ENCODE data around the gene GPC5.
"Not testable (repeated sequence)": the region's sequence is repeated elsewhere in the genome, so short reads cannot be mapped to it uniquely, and the experiment has no call there.

GPC5 gene

DNA sequence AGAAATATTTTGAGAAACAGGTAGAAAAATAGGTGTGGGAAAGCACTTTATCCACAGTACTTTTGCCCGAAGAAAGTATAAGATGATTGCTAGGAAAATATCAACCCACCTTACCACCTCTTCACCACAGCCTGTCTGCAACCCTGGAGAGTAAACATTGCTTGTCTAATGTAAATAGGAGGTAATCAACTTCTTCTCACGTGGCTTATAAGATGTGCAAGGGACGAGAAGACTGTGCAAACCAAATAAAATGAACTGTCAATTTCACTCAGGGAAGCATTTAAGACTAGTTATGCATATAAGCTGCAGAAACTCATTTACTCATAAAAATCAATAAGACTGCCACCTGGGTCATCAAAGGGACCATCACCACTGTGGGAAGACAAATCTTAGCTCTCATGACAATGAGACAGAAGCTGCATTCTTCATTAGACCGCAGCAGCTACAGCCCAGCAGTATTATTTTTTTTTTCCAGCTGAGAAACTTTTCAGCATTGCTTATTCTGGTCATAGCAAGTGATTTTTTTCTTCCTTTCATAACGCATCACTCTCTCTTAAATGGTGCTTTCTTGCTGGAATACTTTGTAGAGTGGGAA is 1020.5 kb downstream of the GPC5 start:
- DNase-seq, result no peak

DNA sequence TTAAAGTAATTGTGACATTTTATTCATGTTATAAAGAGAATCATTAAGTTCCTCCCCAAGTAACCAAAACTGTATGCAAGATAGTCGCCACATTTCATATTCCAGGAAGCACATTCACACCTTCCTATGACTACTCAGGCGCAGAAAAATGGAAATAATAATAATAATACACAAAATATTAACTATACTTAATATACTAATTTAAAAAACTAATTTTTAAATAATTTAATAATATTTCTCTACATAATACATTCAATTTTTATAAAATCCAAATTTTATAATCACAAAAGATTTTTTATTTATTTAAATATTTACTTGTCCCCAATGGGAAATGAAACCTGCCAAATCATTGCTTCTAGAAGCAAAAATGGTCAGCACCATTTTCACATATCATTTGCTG is 1030.8 kb downstream of the GPC5 start:
- DNase-seq, result no peak

DNA sequence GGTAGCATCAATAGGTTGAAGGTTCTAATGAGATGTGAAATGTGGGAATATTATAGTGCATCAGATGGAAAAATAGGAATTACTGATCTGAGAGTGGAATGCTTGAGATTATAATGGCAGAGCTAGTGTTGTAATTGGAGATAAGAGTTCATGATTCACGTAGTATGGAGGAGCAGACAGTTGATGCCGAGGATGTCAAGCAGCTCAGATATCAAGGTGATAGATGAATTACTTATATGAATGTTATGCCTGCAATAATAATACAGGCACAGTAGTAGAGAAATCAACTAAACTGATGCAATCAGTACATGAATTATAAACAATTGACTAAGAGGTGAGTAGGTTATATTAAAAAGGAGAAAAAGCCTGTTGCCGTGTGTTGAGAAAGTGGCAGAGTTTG is 1035.0 kb downstream of the GPC5 start:
- no peak for DNase-seq

DNA sequence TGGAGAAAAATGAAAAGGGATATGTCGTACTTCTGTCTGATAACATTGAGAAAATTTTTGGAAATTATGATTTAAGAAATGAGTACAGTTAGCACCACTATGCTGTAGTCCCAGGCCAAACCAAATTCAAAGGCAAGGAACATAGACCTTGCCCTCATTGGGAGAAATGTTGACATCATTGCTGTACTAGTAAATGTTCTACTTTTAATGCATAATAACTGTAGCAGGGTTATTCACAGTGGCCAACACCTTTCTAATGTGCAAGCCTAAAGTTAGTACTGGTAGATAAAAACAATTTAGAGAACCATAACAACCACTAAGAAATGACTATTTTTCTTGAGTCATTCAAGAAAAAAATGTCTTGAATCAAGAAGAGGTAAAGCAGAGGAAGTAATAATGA is 1035.5 kb downstream of the GPC5 start:
- no peak for DNase-seq

DNA sequence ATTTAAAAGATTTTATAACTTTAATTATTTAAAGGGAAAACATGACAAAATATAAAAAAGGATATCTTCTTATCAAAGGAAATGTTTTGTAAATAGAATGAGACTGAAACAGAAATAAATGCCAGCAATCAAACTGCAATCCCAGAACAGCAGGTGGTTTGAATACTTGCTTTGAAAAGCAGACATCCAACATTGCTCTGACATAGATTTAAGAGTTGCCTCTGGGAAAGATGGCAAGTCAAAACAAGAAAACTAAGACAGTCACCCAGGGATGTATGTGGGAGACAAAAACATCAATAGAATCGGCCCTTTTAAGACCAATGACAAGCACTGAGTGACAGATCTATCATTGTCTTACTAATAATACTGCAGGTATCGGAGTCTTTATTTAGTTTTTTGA is 1038.5 kb downstream of the GPC5 start:
- no peak for DNase-seq

DNA sequence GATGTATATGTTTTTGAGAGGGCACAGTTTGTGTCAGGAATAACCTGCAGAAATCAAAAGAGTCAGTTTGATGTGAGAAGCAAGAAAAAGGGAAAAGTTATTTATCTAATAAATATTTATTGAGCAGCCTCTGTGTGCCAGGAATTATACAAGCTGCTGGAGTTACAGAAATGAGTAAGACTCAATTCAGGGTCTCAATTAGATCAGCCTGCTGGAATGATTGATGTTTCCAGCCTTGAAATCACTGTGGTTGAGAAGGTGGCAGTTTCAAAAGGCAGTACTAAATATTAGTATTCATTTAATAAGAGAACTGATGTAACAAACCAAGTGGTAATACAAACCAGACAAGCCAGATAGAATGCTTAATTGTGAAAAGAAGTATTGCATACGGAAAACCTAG is 1045.8 kb downstream of the GPC5 start:
- no peak for DNase-seq

DNA sequence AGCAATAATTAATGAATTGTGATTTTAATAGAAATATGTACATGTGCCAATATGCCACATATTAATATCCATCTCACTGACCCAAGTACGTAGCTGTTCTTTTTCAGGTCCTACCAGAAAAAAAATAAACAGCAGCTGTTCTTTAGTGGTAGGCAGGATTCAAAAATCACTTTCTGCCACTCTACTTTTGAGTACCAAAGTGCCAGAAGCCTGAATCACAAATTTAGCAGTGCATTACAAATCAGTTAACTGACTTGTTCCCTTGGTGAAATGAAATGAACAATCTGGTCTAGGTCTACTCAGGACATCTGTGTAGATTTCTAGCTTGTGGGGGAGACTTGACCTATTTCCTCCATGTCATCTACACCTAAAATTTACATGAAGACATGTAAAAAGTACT is 1052.6 kb downstream of the GPC5 start:
- DNase-seq, result no peak

DNA sequence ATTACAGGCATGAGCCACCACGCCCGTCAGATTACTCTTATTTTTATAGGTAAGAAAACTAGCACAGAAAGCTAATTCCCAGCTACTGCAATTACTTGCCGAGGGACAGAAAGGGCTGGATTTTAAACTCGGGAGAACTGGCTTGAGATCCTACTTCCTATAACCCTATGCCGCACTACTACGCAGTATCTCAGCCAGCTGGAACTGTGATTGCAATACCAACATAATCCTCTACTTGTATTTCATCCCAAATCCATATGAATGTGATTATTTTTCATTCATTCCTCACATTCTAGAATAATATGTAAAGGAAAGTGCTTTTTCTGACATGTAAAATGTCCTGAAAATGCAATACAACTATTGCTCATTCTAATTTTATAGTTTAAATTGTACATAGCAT is 1054.4 kb downstream of the GPC5 start:
- DNase-seq, result no peak

DNA sequence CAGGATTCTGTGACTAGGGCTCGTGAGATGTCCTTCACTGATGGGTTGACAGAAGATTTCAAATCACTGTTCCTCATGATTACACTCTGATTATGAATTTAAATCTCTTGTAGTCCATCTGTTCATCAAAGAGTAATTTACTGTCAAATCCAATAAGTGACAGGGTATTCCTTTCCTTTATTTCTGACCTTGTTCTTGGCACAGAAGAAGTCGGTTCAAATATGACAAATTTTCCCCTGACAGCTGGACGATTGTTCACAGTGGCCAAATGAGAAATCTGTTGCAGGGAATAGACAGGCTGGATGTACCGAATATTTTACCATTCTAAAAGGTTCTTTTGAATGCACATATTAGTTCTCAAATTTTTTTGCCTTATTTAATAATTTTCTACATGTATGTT is 1060.9 kb downstream of the GPC5 start:
- DNase-seq, result no peak

DNA sequence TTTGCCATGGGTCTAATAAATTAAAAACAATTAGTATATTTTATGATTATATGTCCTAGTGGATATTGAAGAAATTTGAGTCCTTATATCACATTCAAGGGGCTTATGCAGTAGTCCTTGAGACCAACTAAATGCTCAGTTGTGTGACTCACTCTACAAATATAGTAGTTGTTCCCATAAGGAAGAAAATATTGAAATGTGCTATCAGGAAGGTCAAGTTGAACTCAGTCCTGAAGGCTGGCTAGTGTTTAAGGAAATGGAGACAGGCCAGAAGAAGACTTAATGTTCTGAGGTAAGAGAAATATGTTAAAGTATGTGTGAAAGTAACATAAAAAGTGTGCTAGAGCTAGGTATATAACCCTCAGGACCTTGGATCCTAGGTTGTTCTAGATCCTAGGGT is 1062.1 kb downstream of the GPC5 start:
- DNase-seq, result no peak

DNA sequence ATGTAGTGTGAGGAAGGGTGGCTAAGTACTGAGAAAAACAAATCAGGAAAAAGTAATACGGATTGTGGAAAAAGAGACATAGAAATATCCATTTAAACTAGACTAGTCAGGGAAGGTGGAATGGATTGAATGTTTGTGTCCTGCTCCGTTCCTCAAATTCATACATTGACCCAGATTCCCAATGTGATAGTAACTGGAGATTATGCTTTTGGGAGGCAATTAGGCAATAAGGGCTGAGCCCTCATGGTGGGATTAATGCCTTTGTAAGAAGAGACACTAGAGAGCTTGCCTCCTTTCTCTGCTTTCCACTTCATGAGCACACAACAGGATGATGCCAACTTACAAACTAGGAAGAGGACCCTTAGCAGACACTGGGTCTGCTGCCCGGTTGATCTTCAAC is 1063.0 kb downstream of the GPC5 start:
- DNase-seq, result no peak

DNA sequence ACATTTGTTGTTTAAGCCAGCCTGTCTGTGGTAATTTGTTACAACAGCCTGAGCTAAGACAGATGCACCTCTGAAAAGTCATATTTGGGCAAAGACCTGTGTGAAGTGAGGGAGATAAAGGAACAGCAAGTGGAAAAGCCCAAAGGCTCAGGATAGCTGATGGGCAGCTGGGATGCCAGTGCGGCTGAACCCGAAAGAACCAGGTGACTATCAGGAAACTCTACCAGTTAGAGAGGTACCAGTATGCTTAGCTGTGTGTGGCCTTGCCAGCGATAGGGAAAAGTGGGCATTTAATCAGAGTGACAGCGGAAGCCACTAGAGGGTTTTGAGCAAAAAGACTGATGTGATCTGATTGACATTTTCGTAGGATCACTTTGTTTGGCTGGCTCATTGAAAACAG is 1063.4 kb downstream of the GPC5 start:
- no peak for DNase-seq

DNA sequence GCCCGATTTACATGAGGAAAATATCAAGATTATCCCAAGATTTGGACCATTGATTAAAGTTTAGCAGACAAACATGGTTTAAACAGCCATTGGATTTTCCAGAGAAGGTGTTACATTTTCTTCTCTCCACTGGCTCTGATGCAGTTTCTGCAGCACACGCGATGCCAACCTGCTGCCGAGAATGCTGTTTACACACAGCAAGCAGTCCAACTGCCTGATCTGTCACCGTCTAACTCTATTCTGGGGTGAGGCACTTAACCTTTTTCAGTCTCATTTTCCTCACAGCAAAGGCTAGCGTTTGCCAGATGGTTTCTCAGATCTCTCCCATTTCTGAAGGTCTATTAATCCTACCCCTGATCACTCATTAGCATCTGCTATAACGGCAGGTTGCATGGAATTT is 1064.7 kb downstream of the GPC5 start:
- DNase-seq, result no peak

DNA sequence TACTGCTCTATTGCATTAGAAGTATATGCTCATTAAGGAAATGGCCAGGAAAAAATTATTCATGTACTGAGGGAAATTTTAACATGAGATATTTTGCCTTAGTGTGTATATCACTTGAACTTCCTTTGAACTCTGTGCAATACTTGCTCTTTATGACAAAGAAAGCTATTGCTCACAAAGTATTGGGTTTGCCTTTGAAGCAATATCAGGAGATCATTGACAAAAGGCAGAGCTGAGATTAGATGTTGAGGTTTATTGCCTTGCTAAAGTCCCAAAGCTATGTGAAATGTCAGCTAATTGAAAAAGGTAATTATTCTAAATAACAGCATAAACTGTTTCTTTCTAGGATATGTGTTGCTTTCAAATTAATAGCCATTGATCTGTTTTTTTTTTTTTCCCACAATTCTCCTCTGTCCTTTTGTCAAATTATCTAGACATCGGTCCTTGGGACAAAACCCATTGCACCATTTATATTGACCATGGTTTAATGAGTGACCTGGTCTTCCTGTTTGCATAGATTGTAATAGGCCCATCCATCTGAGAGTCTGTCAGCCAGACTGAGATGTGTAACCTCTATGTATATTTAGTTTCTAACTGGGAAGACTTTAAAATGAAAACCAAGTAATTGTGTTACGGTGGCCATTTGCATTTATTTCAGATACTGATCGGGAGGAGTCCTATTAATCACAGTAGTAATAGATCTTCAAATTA is 1075.5 kb downstream of the GPC5 start:
- DNase-seq, result no peak

DNA sequence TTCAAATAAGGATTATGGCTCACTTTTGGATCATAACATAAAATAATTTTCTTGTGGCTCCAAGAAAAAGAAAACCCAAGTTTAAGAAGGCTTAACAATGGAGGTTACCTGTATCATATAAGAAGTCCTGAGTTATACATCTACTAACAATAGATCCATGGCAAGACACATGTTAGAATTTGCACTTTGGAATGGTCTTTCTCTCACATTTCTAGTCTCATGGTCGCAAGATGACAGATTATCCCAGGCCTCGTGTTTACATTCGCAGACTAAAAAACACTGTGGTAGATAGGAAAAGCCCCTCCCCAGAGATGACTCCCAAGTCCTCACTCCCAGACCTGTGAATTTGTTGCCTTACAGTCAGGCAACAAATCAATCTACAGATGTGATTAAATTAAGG is 1082.0 kb downstream of the GPC5 start:
- DNase-seq, result no peak

DNA sequence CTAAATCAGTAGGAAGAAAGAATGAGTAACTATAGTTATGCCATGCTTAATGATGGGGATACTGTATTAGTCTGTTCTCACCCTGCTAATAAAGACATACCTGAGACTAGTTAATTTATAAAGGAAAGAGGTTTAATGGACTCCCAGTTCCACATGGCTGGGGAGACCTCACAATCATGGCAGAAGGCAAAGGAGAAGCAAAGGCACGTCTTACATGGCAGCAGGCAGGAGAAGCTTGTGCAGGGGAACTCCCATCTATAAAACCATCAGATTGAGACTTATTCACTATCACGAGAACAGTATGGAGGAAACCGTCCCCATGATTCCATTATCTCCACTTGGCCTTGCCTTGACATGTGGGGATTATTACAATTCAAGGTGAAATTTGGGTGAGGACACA is 1084.4 kb downstream of the GPC5 start:
- DNase-seq, result not testable (repeated sequence)

DNA sequence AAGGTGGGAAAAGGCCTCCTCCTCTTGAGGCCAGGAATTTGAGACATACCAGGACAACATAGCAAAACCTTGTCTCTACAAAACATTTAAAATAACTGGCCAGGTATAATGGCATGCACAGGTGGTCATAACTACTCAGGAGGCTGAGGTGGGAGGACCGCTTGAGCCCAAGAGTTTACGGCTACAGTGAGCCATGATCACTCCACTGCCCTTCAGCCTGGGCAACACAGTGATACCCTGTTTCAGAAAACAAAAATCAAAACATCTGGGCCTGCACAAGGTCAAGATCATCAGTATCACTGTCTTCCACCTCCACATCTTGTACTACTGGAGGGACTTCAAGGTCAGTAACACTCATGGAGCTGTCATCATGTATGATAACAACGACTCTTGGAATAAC is 1085.5 kb downstream of the GPC5 start:
- DNase-seq, result no peak

DNA sequence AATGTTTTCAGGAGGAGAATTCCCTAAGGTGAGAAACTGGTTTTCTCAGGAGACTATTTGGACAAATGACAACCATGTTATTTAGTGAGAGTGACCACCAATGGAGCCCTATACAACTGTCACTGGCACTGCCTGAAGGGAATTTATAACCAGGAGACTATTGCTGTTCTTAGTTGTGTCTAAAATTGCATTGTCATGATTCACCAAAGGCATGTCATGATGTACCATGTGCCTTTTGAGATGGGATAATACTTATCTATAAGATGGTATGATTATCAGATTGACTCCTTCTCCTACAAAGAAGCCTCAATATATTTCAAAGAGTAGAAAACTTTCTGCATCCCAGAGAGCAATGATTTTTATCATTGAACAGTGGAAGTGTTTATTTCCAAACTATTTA is 1088.8 kb downstream of the GPC5 start:
- no peak for DNase-seq

DNA sequence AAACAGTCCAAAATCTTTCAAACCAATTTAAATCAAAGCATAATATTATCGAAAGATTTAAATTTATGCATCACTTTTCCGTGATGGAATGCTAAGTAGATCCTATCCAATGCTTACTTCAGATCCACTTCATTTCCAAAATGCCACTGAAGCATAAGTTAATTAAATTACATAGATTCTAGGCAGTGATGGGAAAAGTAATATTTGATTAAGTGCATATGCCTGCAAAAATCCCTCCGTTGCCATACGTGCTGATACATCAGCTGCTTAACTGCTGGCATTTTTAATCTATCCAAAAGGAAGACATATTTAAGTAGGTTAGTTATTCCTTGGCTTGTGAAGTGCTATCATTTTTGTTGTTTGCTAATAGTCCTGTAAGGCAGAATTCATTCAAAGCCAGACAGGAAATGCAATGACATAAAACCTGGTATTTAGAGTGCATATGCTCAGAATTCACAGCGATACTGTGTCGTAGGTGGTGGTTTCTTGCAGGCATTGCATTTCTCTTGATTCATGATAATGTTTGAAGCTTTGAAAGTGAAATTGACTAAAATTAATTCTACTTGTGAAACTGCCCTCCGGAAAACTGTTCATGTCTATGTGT is 1089.9 kb downstream of the GPC5 start:
- no peak for DNase-seq

DNA sequence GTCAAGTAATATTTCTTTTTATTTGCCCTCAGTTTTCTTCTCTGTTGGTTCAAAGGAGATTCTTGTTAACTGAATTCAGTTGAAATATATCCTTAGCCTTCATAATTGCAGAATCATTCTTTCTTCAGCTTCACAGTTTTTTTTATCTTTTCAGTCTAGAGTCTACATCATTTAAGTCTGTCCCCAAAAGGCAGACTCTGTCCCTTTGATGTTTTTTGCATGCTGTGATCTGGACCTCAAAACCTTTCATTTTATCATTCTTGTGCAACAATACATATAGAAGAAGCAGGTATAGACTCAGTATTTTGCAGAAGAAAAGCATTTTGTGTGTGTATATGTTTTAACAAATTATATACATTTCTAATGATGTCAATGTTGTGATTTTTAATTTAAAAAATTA is 1093.4 kb downstream of the GPC5 start:
- DNase-seq, result no peak

DNA sequence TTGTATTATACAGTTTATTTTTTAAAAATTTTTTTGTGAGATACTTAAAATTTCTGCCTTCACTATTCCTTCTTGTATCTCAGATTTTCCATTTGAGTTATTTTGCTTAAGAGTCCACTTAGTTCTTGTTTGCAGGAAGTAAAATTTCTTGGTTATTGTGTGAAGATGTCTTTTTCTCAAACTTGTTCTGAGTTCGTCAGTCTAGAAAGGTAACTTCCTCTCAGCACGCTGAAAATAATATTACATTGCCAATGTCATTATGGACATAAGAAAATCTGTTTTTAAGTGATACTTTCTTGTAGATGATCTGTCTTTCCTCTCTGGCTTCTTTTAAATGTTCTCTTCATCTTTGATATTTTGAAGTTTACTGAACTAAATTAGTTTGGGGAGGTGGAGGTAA is 1096.5 kb downstream of the GPC5 start:
- no peak for DNase-seq

DNA sequence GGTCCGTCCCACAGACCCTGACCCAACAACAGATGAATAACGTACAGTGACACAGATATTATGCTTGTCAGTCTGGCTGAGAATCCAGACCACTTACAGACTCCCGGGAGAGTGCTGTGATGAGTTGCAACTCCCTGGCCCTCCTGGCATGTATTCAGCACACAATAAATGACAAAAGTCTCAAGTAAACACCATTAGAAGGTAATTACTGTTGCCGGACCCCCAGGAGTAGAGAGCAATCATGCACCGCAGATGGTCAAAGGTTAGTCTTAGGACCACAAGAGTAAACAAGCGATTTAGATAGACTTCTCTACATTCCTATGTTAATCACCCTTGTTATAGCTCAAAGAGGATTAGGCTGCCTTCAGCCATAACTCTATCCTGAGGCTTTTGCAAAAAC is 1101.8 kb downstream of the GPC5 start:
- DNase-seq, result no peak

DNA sequence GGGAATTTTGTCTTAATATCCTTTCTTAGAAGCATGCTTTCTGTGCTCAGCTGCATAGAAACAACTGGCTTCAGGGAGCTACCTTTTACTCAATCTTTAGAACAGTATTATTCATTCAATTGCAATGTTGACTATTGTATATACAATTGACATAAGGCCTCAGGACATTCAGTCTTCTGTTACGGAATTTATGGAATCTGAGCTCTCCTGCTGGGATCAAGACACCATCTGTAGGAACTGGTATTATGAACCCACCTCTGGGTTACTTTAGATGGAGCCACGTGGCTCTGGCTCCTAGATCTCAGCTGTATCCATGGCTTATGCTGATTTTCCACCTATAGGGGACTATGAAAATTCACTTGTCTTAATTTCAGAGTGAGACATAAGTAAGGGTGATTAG is 1112.0 kb downstream of the GPC5 start:
- DNase-seq, result no peak

DNA sequence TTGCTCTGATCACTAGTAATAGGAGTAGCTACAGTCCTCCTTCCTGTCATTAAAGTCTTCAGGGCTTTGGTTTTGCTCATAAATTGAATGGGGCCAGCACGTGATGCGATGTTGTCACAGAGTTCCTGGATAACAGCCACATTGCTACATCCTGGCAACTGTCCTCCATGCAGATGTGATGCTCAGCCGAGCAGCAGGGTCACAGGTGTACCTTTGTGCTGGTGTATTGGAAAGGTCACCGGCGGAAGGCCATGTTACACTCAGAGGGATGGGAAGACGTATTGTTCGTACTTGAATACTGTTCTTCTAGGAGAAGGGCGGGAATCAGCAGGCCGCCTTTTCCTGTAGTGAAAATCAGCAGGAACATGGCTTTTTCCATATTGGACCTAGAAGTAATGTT is 1114.4 kb downstream of the GPC5 start:
- DNase-seq, result no peak

DNA sequence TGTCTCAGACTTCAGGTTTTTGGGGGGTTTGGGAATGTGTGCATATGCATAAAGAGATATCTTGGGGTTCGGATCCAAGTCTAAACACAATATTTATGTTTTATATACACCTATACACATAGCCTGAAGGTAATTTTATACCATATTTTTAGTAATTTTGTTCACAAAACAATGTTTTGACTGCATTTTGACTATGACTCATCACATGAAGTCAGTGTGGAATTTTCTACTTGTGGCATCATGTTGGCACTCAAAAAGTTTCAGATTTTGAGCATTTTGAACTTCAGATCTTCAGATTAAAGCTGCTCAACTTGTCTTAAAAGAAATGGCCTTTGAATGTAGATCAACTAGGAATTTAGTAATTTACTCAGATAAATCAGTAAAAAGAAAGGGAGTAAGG is 1115.3 kb downstream of the GPC5 start:
- DNase-seq, result no peak

Data from activated naive CD4-positive, alpha-beta T cell (primary cell).